Activated CD4-positive, alpha-beta T cell treated with anti-CD3 and anti-CD28 coated beads for 1 hour (primary cell): Measurements from ENCODE around the gene SOCS1.

Experiments used
- DNase-seq: peaks from one replicate; pipeline ENCODE4 v3.0.0-alpha.2; 2020

SOCS1 gene

GRCh38 chr16:11283820-11284248, 27.8 kb upstream of the SOCS1 start:
- DNase-seq: no peak

- no peak for DNase-seq
Measured at GRCh38 chr16:11280616-11281522, 24.9 kb upstream of the SOCS1 start, which contains the start of gene PRM1. Gene PRM1 (minus strand): TSS chr16:11281330. CDS start chr16:11281238, 92 bp downstream.

- DNase-seq: no peak
Measured at GRCh38 chr16:11278681-11279628, 23.0 kb upstream of the SOCS1 start.

- DNase-seq: no peak
Measured at GRCh38 chr16:11277607-11278337, 21.8 kb upstream of the SOCS1 start.

- no peak for DNase-seq
Measured at GRCh38 chr16:11276896-11277593, 21.0 kb upstream of the SOCS1 start.

GRCh38 chr16:11276143-11276895, 20.3 kb upstream of the SOCS1 start, which contains the start of gene PRM2:
Gene PRM2 (minus strand): TSS chr16:11276480. CDS start chr16:11276370, 110 bp downstream.
- no peak for DNase-seq

GRCh38 chr16:11274964-11275363, 19.0 kb upstream of the SOCS1 start:
- no peak for DNase-seq

GRCh38 chr16:11273721-11274324, 17.8 kb upstream of the SOCS1 start:
- no peak for DNase-seq

GRCh38 chr16:11272921-11273720, 17.1 kb upstream of the SOCS1 start, which contains the start of gene PRM3:
Gene PRM3 (minus strand): TSS chr16:11273629. CDS start chr16:11273595, 34 bp downstream.
- no peak for DNase-seq

- DNase-seq: no peak
Measured at GRCh38 chr16:11272484-11272883, 16.5 kb upstream of the SOCS1 start.

GRCh38 chr16:11271610-11272009, 15.6 kb upstream of the SOCS1 start:
- DNase-seq: no peak

- no peak for DNase-seq
Measured at GRCh38 chr16:11270602-11271162, 14.7 kb upstream of the SOCS1 start.

GRCh38 chr16:11268921-11269375, 12.9 kb upstream of the SOCS1 start, which contains the start of gene TNP2:
Gene TNP2 (minus strand): TSS chr16:11269325. CDS start chr16:11269262, 63 bp downstream.
- no peak for DNase-seq

GRCh38 chr16:11265124-11265523, 9.1 kb upstream of the SOCS1 start:
- DNase-seq: no peak

GRCh38 chr16:11264155-11264832, 8.3 kb upstream of the SOCS1 start:
- no peak for DNase-seq

GRCh38 chr16:11263737-11264136, 7.7 kb upstream of the SOCS1 start:
- peak; percentile 16 for DNase-seq

- no peak for DNase-seq
Measured at GRCh38 chr16:11262915-11263314, 6.9 kb upstream of the SOCS1 start.

- DNase-seq: no peak
Measured at GRCh38 chr16:11260596-11260966, 4.6 kb upstream of the SOCS1 start.
